Activated T-cell treated with anti-CD3 and anti-CD28 coated beads for 1 hour (primary cell): ENCODE results near the gene SEC11A.
A peak's percentile ranks its signal among the peaks of the same experiment; 100 is the strongest.
"Not testable (repeated sequence)": the region's sequence is repeated elsewhere in the genome, so short reads cannot be mapped to it uniquely, and the experiment has no call there.

Experiments used
- DNase-seq: peaks from one replicate; pipeline ENCODE4 v3.0.0-alpha.2; 2020; ENCODE audit warnings: low read depth

Gene SEC11A

DNA sequence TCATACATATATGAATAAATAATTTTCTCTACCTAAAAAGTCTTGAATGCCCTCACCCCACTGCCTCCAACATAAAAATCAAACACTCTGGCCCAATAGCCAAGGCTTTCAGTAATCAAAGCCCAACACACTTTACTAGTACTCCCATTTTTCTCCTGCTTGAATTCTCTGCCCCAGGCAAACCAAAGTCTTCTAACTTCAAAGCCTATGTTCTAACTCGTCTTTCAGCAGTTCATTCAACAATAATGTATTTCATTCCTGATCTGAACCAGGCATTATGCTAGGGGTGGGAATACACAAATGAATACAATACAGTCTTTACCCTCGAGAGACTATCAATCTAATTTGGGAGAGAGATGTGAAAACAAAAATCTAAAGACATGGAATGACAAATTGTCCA, 21.1 kb upstream of the SEC11A start:
- DNase-seq, result no peak

- DNase-seq, result peak; percentile 30
Measured at GRCh38 chr15:84736375-84736774, 20.4 kb upstream of the SEC11A start.

- not testable (repeated sequence) for DNase-seq
Measured at GRCh38 chr15:84735480-84736061, 19.6 kb upstream of the SEC11A start.

- DNase-seq, result peak; percentile 53
Measured at GRCh38 chr15:84734794-84735479, 19.0 kb upstream of the SEC11A start.

DNA sequence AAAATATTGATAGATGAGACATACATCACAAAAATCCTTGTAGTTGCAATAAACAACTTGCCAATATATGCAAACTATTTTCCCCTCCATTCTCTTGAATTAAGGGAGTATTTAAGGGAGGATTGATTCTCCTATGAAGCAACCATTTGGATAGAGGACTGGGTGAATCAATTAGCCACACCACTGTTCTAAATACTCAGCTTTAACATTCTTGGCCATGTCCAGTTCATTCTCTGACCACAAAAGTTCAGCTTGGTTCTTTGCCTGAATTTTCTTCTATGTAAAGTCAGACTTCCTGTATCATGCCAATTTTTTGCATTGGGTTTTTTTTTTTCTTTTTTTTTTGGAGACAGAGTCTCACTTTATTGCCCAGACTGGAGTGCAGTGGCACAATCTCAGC, 15.8 kb upstream of the SEC11A start:
- DNase-seq, result no peak

DNA sequence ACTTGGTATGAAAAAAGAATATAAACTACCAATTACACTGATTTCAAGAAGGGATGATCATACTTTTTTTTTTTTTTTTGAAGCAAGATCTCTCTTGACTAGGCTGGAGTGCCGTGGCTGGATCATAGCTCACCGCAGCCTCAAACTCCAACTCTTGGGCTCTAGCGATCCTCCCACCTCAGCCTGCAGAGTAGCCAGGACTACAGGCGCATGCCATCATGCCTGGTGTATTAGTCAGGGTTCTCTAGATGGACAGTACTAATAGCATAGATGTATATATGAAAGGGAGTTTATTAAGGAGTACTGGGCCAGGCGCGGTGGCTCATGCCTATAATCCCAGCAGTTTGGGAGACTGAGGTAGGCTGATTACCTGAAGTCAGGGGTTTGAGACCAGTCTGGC, 11.5 kb upstream of the SEC11A start:
- no peak for DNase-seq

- no peak for DNase-seq
Measured at GRCh38 chr15:84725001-84725491, 9.1 kb upstream of the SEC11A start.

GRCh38 chr15:84722628-84723027, 6.7 kb upstream of the SEC11A start:
- no peak for DNase-seq

DNA sequence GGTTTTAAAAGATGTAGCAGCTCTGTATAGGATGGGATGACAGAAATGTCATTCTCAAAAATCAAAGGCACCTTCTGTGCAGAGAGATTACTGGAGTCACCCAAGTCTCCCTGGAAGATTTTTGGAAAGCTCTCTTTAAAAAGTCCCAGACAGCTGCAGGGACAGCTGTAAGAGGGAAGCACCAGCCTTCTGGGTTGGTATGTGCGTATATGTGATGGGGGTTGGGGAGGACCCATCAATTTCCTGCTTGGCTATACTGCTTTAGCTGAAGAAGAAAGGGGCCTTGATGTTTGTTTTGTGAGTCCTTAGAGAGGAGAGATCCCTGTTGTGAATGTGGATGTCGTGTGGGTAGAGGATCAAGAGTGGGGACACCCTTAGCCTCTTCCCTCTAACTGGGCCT, 5.4 kb upstream of the SEC11A start:
- no peak for DNase-seq

GRCh38 chr15:84715441-84716035, 401 bp downstream of the SEC11A start:
- DNase-seq, result peak; percentile 8

GRCh38 chr15:84714821-84715220, 1.1 kb downstream of the SEC11A start:
- no peak for DNase-seq

GRCh38 chr15:84714372-84714771, 1.6 kb downstream of the SEC11A start:
- DNase-seq, result no peak

DNA sequence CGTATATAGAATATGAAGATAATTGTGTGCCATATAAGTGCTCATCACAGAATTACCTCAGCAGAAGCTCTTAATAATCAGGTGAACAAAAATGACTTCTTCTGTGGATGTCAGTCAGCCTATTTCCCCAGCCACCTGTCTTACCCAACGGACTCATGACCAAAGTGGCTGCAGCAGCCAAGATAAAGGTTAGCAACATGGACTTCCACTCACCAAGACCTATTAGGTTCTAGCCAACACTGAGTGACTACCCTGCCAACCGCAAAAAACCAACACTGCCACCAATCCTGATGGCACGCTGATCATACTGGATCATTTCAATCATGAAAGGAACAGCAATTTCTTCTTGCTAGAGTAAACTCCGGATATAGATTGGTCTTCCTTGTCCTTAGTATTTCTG, 12.1 kb downstream of the SEC11A start:
- no peak for DNase-seq

DNA sequence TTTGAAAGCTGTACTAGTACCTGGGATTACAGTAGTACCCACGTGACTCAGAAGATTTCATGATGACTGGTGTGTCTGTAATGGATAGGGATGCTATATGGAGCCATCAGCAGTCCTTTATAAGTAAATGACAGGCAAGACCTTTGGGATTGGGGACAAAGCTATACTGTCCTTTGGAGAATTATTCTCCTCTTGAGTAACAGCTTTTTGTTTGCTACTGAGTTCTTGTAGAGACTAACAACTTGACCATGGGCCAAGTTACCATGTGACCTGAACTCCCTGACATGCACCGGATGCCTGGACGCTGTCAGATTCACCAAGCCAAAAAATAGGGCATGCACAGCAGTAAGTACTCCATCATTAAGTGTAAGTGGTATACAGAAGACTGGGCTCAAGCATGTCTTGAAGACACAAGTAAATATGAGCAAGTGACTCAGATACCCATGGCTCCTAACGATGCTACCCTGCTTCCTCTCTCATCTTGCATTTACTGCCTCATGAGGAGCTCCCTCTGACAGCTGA, 12.9 kb downstream of the SEC11A start:
- DNase-seq, result no peak

- no peak for DNase-seq
Measured at GRCh38 chr15:84699538-84700191, 16.3 kb downstream of the SEC11A start.

GRCh38 chr15:84697236-84697990, 18.5 kb downstream of the SEC11A start:
- no peak for DNase-seq

DNA sequence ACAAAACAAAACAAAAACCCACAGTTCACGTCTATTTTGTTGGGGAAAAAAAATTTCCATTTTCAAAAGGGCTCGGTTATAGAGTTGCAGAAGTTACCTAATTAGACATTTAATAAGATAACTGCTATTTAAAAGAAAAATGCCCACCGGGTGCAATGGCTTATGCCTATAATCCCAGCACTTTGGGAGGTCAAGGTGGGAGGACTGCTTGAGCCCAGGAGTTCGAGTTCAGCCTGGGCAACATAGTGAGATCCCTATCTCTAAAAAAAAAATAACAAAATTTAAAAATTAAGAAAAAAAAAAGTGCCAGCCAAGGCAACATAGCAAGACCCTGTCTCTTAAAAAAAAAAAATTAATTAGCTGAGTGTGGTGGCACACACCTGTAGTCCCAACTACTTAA, 19.2 kb downstream of the SEC11A start:
- DNase-seq, result no peak

GRCh38 chr15:84690342-84690741, 25.6 kb downstream of the SEC11A start:
- DNase-seq, result no peak

GRCh38 chr15:84689858-84690257, 26.1 kb downstream of the SEC11A start:
- DNase-seq, result no peak

DNA sequence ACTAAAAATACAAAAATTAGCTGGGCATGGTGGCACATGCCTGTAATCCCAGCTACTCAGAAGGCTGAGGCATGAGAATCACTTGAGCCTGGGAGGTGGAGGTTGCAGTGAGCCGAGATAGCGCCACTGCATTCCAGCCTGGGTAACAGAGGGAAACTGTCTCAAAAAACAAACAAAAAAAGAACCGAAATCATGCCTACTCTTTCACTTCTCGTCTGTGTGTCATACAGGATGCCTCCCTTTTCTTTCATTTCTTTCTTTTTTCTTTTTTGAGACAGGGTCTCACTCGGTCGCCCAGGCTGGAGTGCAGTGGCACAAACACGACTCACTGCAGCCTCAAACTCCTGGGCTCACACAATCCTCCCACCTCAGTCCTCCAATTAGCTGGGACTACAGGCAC, 29.5 kb downstream of the SEC11A start:
- DNase-seq, result not testable (repeated sequence)

- no peak for DNase-seq
Measured at GRCh38 chr15:84685304-84685703, 30.6 kb downstream of the SEC11A start.

- DNase-seq, result no peak
Measured at GRCh38 chr15:84684092-84684491, 31.8 kb downstream of the SEC11A start.
